Activated CD4-positive, alpha-beta T cell treated with anti-CD3 and anti-CD28 coated beads, Interleukin-2, amount 50 U/mL, for 48 hours (primary cell): ENCODE results near the gene TCEA2.
A peak's percentile ranks its signal among the peaks of the same experiment; 100 is the strongest.

Experiments
- DNase-seq, 2 experiments: peaks; one replicate each; pipeline ENCODE4 v3.0.0-alpha.2; 2020

TCEA2 gene

DNA sequence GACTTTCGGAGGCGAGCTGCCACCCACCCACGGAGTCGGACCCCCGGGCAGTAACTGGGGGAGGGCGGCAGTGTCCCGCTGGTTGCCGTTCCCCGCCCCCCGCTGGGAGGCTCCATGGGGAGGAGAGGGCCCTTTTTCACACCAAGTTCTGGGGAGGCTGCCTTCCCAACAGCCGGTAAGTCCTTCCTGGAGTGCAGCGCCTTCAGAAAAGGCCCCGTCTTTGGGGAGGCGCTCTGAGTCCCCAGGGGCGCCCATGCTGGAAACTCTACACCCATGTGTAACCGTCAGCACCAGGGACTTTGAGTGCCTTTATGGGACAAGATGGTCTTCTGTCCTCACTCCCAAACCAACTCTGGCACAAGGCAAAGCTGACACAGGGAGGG is 13.1 kb upstream of the TCEA2 start:
- no peak for DNase-seq

DNA sequence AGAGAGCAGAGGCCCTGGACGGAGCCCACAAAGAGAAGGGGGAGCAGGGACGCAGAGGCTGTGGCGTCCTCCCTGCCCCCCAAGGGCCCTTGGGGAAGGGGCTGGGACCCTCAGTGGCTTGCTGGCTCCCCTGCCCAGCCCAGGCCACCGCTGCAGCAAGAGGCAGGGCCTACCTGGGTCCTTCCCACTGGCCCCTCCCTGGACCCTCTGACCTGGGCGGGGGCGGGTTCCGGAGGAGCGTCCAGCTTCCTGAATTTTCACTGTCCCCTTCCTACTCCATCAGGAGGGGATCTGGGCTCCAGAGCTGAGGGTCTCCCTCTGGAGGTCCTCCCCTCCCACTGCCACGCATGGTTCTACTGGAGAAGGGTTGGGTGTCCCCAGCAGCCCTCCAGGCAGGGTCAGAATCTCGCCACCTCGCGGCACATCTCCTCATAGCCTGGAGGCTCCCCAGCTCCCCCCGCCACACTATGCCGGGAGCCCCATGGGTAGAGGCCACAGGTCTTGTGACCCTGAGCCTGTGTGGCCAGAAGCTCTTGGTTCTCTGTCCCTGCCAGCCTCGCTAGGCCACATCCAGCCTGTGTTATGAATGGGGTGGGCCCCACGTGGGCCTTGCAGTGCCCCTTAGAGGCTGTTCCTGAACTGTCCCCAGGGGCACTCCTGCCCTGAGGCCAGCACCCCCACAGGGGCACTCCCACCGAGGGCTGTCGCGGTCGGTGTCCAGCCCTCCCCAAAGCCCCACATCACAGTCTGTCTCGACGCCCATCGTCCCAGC is 12.6 kb upstream of the TCEA2 start:
- DNase-seq, result no peak

DNA sequence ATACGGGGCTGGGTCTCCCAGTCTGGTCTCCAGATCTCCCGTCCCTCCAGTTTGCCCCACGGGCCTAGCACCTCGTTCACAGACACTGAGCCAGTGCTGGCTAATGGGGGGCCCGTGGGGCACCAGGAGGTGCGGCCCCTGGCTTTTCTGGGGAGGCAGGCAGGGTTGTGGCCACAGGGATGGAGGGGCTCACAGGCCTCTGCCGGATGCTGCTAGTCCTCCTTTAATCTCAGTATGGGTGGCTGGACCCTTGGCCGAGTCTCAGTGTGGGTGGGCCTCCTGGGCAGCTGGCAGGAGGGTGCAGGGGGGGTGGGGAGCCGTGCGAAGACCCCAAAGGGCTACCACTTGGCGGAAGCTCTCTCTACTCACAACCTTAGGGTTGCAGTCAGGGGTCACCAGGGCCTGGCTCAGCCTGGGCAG is 12.0 kb upstream of the TCEA2 start:
- no peak for DNase-seq

DNA sequence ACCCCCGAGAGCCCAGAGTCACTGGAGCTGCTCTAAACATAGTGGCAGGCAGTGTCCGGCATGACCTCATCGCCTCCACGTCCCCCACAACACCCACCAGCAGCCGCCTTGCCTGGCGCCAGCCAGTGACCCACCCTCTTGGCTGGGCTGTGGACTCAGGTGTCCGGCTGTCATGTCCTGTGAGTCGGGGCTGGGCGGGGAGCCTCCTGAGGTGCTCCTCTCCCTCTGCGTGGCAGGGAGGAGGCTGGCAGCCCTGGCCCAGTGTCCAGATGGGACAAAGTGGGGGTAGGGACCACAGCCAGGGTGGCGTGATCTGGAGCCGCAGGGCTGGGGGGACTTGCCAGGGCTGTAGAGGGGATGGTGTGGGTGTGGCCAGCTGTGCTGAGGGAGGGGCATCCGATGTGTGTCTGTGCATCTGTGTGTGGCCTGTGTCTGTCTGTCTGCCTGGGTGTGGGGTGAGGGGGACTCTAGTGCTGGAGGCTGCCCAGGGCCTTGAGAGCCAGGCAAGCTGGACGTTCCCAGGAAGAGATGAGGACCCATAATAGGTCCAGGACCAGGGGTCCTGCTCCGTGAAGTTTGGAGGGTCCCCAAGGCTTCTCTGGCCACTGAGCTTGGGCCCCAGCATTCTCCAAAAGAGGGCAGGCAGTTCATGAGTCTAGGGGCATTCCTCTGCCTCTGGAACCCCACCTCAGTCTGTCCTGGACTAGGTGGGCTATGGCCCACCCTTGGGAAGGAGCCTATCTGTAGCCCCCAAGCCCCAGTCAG is 11.3 kb upstream of the TCEA2 start:
- no peak for DNase-seq

DNA sequence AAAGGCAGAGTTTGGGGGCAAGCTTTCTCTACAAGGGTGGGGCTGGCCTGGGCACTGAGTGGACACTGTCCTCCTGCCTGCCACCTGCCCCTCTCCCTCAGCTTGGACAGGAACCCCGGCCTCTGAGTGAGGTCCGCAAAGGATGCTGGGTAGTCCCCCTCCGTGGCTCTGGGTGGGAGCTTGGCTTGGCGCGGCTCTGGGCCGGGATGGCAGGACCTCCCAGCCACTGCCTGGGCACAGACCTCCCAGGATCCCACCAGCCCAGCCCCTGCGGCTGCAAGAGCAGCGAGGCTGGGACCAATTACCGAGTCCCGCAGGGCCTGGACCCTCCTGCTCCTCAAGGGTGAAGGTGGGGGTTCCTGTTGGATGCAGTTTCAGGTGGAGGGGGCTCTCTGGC is 10.7 kb upstream of the TCEA2 start:
- no peak for DNase-seq

DNA sequence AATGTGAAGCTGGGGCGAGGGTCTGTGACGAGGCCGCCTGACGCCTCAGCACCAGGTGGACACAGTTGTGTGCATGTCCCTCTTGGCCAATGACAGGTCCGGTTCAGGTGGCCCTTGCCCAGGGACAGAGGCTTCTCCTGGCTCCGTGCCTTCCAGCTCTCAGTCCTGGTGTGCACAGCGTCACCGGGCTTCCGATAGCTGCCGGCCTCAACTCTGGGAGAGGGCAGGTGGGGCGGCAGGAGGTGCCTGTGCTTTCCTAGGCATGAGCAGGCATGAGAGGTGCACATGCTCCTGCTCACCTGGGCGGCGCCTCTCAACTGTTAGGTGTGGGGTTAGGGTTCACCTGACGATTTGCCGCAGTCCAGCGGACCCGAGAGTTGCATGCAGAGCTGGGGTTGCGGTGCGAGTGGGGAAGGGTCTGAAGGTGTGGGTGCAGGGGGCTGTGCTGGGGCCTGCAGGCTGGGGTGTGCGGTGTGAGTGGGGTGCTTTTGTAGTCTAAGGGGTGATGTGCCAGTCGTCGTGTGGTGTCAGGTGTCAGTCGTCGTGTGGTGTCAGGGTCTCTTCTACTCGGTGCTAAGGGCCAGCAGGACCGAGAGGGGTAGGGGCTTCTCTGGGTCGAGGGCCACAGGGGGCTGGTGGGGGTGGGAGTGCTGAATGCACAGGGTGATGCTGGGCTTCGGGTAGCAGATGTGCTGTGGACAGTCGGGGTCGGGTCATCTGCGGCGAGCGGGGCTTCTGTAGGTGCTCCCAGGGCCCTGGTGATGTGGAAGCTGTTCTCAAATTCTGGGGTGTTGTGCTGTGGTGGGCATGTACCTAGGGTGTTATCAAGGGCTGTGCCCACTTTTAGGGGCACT is 9.8 kb upstream of the TCEA2 start:
- no peak for DNase-seq

DNA sequence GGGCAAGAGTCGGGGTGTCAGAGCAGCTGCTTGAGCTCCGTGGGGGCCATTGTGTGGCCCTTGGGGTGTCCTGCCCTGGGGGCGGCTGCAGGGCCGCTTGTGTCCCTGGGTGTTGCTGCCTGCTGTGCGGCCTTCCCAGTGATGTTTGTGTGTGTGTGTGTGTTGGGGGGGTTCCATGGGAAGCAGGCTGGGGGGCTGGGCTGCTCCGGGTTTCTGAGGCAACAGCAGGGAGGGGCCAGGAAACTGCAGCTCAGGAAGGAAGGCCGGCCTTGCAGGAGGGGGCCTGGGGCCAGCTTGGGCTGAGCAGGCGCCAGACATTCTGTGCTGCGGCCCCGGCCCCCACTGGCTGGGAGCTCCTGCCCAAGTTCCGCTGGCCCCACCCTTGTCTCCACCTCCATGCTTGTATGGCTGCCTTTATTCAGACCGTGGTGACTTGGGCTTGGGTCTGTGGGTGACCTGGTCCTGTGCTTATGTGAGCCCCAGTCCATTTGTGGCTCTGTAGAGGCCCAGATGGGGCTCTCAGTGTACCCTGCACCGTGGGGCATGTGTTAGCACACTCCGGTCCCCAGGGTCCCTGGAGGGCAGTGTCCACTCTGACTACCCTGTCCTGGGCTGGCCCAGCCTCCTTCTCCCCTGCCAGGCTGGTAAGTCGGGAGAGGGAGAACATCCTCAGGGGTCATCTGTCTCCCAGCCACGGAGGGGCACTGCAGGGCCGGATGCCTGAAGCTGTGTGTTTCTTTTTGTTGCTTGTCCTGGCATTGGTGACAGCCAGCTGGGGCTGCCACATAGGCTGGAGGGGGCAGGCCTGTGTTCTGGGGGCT is 8.9 kb upstream of the TCEA2 start:
- no peak for DNase-seq

DNA sequence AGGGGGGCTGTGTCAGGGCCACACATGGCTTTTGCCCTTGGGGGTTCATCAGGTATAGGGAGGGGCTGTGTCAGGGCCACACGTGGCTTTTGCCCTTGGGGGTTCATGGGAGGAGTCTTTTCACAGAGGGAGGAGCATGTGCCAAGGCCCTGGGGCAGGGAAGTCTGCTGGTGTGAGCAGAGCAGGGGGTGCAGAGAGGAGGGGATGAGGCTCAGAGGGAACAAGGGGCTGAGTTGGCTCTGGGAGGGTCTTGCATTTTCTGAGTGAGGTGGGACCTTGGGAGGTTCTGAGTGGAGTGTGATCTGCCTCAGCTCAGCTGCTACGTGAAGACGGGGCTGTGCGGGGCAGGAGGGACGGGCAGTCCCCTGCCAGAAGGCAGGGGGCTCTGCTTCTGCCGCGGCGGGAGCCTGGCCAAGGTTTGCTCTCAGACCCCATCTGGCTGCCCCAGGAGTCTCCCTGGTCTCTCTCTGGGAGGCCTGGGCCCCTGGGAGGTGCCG is 7.6 kb upstream of the TCEA2 start:
- DNase-seq, result no peak

DNA sequence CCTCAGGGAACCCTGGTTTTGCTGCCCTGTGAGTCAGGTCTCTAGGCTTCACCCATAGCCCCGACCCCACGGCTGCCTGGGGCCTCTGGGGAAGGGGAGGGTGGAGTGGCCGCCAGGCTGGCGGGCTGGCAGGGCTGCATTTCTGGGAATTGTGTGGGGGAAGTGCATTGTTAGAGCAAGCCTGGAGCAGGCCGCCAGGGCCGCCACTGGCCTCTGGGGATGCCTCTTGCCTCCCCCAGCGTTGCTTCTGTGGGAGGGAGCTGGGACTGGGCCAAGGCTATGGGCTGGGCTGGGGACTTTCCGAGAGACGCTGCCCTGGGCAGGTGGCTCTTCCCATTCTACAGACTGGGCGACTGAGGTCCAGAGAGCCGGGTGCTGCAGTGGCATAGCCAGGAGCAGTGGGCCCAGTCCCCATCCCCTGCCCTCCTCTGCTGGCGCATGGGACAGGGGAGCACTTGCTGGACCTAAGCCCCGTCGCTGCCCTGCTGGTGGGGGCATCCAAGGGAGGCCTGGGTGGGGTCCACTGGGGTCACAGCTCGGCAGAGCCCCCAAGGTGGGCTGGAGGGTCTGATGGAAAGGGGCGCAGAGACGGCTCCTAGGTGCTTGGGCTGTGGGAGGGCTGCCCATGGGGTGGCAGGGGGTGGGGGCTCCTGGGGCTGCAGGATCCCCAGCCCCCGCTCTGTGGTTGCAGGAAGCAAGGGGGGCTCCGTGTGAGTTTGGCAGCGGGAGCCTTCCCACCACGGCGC is 6.9 kb upstream of the TCEA2 start:
- DNase-seq, result no peak

DNA sequence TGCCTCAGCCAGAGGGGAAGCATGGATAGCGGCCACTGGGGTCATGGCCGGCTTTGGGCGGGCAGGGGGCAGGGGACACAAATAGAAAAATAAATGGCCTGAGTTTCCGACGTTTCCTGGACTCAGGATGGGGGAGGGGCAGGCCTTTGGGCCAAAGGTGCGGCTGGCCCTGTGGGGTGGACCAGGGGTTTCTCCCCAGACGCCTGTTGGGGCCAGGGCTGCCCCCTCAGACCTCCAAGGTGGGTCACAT is 6.4 kb upstream of the TCEA2 start:
- no peak for DNase-seq

DNA sequence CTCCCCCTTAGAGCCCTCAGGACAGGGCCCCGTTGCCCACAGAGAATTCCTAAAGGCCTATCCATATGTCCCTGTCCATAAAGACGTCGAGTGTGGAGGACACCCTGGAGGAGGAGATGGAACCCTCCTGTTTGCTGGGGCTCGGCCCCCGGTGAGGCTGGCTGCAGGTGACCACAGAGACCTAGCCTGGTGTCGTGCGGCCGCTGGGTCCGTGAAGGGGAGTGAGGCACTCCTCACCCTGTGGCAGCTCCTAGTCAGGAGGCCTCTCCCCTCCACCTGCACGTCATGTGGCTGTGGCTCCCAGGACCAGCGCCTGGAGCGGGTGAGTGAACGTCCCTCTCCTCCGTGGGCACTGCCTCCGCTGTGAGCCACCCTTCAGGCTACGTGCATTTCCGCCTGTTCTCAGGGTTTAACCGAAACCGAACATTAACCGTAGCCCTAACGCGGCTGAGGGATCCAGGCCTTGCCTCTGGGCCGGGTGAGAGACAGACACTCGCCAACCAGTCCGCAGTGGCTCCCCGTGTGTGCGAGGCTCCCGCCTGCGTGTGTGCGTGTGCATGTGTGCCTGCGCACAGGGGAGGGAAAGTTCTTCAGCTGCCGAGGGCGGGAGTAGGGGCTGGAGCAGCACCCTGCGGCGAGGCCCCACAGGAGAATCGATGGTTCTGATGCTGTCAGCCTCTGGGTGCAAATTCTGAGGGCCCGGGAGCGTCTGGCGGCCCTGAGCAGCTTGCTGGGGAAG is 5.9 kb upstream of the TCEA2 start:
- no peak for DNase-seq

DNA sequence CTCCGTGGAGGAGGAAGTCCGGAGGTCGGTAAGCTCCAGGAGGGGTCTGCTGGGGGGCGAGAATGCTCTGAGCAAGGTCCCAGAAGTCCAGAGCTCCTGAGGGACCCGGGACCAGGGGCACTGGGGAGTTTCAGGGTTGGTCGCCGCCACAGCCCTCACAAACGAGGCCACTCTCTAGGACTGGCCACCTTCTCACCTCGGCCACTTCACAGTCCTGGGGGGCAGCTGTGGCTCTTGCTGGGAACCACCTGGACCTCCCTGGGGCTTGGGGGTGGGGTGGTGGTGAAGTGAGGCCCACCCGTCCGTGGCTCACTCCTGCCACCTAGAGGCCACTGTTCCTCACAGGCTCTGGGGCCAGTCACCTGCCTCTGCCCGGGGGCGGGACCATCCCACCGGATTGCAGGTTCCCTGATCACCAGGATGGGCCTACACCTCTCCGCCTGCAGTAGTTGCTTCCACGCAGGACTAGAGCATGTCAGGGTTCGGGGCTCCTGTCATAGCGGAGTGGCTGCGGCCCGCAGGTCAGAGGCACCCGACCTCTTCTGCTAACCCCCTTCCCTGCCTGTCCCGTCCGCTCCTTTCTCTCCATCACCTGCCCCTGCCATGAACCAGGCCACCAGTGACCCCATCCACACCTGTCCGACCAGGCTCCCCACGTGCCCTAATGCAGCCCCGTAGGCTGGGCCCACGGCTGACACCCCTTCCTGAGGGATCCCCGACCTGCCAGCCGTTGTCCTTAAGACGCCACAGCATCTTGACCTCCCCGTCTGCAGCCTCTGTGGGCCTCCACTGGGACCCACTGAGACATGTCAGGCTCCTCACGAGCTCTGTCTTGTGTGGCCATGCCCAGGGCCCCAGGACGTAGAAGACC is 5.1 kb upstream of the TCEA2 start:
- DNase-seq, result peak; percentile 92 to 93

DNA sequence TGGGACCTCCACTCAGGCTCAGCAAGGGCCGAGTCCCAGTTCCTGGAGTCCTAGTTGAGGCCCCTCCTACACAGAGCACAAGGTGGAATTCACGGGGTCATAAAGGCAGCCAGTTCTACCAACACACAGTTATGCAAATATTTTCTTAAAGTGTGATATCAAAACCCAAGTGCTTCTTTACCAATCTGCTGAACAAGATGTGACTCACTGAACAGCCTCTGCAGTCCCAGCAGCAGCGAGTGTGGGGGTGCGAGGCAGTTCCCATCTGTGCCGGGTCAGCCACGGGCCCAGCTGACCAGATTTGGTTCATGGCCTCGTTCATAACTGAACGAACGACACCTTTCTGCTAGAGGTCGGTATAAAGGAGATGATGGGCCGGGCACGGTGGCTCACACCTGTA is 4.5 kb upstream of the TCEA2 start:
- no peak for DNase-seq

DNA sequence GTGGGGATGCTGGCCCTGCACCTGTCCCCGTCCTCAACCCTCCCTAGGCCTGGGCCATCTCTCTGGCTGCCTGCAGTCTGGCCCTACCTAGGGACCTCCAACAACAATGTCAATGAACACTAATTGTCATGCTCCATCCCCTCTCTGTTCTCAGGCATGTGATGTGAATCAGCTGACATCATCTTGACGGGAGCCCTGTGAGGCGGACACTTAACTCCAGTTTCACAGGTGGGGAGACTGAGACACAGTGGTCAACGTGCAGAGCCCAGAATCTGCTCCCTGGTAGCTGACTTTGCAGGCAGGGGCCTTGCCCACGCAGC is 762 bp upstream of the TCEA2 start:
- DNase-seq, result no peak

DNA sequence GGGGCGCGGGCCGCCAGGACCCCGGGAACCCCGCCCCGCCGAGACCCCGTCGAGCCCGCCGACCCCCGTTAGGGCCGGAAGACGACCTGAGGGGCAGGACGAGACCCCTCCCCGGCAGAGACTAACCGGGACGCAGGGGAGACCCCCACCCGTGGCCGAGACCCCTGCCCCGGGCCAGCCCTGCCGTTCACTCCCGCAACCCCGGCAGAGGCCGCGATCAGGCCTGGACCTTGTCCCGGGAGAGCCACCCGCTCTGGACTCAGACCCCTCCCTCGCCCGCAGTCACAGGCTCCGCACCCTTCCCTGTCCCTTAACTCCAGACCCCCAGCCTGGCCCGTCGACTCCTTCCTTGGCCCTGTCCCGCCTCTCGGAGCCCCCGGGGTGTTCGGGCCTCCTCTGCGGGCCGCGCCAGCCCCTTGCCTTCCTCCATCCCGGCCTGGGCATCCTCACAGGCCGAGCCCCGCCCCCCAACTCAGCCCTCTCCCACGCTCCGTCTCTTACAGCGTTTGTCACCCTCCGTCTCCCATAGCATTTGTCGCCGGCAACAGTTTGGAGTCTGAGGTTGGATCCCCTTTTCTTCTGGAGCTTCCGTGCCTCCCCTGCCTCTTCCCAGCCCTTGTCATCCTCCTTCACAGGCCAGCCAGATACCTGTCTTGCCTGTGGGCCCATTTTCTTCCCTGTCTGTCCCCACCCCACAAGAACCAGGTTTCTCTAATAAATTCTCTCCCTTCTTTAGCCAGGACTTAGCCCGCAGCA is 569 bp downstream of the TCEA2 start:
- DNase-seq, result peak; percentile 61 to 69

DNA sequence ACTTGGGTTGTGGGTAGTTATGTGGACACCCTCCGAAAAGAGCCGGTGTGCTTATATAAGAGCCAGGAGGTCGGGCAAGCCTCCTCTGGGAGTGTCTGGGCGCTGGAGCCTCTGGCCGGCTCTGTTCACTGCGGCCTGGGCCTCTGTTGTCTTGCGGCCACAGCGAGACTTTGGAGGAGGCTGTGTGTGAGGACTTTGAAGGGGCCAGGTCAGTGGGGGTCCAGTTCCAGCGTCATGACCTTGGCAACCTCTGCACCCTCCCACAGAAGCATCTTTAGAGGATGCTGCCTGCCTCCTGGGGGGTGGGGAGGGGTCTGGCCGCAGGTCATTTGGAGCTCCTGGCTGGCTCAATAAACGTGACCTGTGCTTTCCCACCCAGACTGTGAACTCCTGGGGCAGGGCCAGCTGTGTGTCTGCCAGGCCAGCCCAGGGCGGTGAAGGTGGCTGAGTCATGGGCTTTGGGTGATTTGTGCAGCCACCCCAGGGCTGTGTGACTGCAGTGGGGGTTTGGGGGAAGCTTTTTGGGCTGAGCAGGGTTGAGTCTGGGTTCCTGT is 1.2 kb downstream of the TCEA2 start:
- DNase-seq, result no peak

DNA sequence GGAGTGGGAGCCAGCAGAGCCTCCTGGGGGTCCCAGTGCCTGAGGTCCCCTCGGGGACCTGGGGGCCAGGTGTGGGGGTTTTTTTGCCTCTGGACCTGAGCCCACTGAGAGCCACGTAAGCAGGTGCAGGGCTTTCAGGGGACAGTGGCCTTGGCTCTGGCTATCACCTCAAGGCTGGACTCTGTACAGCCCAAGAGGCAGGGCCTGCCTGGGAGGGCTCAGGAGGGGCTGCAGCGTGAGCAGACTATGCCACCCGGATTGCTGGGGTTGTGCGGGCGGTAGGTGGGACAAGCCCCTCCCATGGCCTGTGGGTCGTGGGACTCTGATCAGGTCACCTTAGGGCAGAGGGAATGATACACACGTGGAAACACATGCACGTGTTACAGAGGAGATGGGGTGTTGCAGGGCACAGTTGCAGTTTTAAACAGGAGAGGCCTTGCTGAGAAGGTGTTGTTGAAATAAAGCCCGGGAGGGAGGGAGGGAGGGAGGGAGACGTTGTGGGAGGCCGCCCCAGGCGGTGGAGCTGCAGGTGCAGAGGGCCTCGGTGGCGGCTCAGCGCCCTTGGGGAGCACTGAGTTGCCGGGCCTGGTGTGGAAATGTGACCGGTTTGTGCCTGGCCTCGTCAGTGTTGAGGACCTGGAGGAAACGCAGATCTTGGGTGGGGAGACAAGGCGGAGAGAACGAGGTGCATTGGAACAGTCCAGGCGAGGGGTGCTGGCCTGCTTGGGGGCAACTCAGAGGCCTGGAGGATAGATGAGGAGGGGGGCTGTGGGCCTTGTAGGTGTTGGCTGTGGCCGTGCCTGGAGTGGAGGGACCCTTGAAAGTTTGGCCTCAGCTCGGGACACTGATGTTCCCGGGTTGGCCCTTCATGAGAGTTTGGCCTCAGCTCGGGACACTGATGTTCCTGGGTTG is 2.3 kb downstream of the TCEA2 start:
- no peak for DNase-seq

DNA sequence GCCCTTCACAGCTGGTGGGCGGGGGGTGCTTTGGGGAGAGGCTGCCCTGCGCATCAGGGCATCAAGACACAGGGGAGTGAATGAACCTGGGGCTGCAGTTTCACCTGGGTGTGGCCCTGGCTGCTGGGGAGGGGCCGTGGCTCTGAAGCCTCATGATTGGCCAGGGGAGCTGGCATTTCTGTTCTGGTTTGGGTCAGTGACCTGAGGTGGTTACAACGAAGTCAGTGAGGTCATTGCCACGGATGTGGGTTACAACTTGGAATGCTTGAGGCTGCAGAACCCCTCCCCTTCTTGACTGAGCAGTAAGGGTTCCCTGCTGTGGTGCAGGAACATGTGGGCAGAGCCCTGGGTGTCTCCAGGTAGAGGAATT is 3.0 kb downstream of the TCEA2 start:
- peak; percentile 67 to 80 for DNase-seq
